Measurements from ENCODE around the gene TOR1AIP1. TPM values are rescaled to one million over a fixed set of nuclear protein-coding genes. Genes with fewer than 3 reads are reported as not detected.

TOR1AIP1 gene
- total RNA-seq, 6 donors from 2014 or later, result 19.9 to 65.0 (median 59.7) TPM

GRCh38 chr1:179968284-179968993, 86.4 kb downstream of the TOR1AIP1 start:
- TF ChIP-seq CTCF (IDR thresholded peaks at IDR 0.05), result no peak
- TF ChIP-seq EP300 (IDR thresholded peaks at IDR 0.05), result no peak
- TF ChIP-seq POLR2A (IDR thresholded peaks at IDR 0.05), result no peak
- no peak for TF ChIP-seq POLR2AphosphoS5 (IDR thresholded peaks at IDR 0.05)
- Histone ChIP-seq H3K4me1 (peaks cover 31 to 47% (median 39%) of the 10 kb centered on the region in 4 donors), H3K9me3 (peaks cover 0 to 8% (median 0%) of the 10 kb centered on the region in 4 donors), H3K27ac (peak overlapping the region in 2 of 4 donors; percentile 79 to 84), H3K36me3 (no peaks in the 10 kb centered on the region), H3K4me3 (no peak overlapping the region), H3K27me3 (no peaks in the 10 kb centered on the region)
- 93% methylated on average over 6 of the region's 6 CpGs for WGBS, 2 donors
- ATAC-seq (ENCODE audit: low FRiP score in 2 of 2) (no peak), DNase-seq (no peak)

GRCh38 chr1:179968994-179969919, 87.2 kb downstream of the TOR1AIP1 start:
- Histone ChIP-seq H3K4me3 (no peak overlapping the region), H3K9me3 (peaks cover 0 to 8% (median 0%) of the 10 kb centered on the region in 4 donors), H3K4me1 (peaks cover 28 to 47% (median 37%) of the 10 kb centered on the region in 4 donors), H3K27me3 (no peaks in the 10 kb centered on the region), H3K27ac (peak overlapping the region; percentile 59 to 84 (median 80)), H3K36me3 (no peaks in the 10 kb centered on the region)
- 73 to 74% methylated on average over 8 of the region's 8 CpGs for WGBS, 2 donors
- no peak for DNase-seq
- ATAC-seq (ENCODE audit: low FRiP score in 2 of 2), result peak in 1 of 2 donors; percentile 53
- TF ChIP-seq POLR2AphosphoS5 (IDR thresholded peaks at IDR 0.05) (no peak), CTCF (IDR thresholded peaks at IDR 0.05) (no peak), EP300 (IDR thresholded peaks at IDR 0.05) (no peak), POLR2A (IDR thresholded peaks at IDR 0.05) (no peak)

Other genes starting within 250 kb of the TOR1AIP1 start
- under 1 TPM in 1 of 6 donors, not detected in 5; 0.10 TPM for gene FAM163A, start 139.0 kb upstream of the TOR1AIP1 start, total RNA-seq
- 100 to 1,000 TPM in 2 of 6 donors, 10 to 100 TPM in 4; 59.7 to 145 (median 81.2) TPM for gene TOR1AIP2, start 4.5 kb upstream of the TOR1AIP1 start, total RNA-seq
- 10 to 100 TPM; 42.8 to 66.5 (median 52.2) TPM for gene CEP350, start 72.5 kb downstream of the TOR1AIP1 start, total RNA-seq